Stimulated activated CD8-positive, alpha-beta memory T cell treated with anti-CD3 and anti-CD28 coated beads, Interleukin-7, amount 100 ng/mL, for 24 hours (primary cell): ENCODE measurements around the gene RTRAF.

Experiments
- DNase-seq: peaks from one replicate; pipeline ENCODE4 v3.0.0-alpha.2; 2020; ENCODE audit warnings: low read depth

The RTRAF gene

DNA sequence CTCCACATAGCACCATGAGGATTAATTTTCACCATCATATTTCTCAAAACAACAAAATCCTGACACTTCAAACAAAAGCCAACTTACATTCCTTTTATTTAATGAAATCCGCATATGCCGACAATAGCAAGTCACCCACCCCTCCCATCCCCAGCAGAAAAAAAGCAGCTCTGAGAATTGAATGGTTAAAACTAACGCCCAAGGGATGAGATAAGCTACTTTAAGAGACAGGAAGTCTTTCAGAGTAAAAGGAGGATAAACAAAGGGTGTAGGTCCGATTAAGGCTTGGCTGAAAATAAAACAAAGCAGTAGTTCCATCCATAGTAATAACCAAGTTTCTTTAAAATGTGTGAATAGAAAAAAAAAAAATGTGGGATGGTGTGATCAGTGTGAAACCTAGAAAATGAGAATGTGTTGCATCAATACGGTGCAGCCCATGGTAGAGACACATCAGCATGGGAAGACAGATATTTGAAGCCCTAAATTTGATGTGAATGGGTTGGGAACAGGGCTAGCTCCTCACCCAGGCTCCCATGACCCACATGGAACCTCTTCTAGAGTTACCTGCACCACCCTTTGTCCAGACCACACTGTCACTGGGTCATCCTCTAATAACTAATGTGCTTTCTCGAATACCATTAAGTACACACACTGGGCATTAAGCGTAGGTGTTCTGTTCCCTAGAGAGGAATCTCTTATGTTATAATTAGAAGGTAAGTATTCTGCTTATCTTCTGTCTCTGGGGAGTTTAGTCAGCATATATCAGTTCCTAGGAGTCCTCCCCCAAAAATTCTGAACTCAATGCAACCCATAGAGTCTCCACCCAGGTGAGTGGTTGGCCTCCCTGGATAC, 31.7 kb downstream of the RTRAF start:
- DNase-seq, result no peak

DNA sequence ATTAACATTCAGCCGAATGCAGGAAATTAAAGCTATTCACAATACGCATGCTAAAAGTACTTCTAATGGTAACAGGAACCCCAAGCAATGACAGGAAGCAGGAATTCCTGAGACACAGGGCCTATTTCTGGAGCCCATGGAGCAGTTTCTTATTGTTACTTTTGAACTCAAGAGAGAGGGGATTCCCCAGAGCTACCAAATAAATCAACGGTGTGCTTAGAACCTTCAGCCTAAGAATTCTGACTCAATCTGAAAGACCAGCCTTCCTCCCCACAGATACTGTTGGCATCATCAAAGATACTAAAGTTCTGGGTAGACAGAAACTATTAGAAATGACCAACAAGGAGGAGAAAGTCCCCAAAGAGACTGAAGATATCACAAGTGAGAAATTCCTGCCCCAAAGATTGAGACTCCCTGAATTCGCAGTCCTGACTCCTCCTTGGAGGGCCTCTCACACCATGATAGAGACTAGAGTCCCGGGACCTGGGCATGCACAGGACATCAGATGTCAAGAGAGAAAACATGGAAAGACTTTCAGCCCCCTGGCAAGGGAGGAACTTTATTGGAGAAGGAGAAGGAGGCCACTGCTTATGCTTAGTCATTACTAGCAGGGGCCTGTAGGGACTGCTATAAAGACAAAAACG, 32.7 kb downstream of the RTRAF start:
- DNase-seq, result no peak

DNA sequence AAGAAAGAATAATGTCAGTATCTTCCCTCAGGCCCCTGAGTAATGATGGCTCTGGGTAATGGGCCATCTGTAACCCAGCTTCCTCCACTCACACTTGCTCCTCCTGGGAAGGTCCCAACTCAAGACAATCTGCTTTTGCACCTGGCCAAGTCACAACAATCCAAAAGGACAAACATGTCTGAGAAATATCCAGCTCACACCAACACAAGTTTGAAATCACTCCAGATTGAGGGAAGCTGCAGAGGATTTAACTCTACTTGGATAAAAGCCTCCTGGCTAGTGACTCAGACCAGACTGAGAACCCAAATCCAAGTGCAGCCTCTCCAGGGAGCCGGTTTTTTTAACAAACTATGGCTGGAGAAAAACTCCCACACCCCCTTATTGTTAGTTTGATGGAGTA, 34.2 kb downstream of the RTRAF start:
- no peak for DNase-seq

DNA sequence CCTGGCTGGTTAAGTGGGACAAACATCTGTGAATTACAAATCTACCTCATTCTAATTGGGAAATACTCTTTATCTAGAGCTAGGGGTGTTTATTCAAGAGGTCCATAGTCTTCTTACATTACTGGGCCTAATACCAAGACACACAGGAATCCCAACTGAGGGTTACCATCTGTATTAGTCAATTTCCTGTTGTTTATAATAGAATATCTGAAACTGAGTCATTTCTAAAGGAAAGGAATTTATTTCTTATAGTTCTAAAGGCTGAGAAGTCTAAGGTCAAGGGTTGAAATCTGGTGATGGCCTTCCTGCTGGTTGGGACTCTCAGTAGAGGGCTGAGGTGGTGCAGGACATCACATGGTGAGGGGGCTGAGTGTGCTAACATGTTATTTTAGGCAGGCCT, 36.0 kb downstream of the RTRAF start:
- DNase-seq, result no peak

DNA sequence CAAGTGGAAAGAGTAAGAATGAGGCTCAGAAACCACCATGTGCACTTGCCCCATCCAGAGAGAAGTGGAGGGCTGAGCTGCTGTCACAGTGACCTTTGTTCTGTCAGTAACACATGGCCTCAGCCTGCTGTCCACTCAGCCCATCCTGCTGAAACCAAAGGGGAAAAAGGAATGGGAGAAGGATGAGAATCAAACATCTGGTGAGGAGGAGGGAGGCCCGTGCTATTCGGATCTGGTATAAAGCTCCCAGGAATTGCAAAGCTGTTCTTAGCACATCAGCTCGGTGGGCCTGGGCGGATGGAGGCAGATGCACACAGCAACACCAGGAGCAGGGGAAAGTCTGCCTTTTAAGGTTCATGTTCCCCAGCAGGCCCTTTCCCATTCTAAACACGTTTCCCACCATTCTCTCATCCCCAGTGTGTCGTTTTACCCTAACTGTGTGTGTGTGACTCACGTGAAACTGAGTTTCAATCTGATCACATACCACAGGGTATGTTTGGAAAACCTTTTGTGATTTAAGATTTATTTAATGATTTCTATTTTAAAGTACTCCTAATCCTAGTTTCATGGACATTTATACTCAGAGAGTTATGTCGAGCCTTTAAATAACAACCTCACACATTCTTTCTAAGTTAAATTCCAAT, 36.8 kb downstream of the RTRAF start:
- no peak for DNase-seq

DNA sequence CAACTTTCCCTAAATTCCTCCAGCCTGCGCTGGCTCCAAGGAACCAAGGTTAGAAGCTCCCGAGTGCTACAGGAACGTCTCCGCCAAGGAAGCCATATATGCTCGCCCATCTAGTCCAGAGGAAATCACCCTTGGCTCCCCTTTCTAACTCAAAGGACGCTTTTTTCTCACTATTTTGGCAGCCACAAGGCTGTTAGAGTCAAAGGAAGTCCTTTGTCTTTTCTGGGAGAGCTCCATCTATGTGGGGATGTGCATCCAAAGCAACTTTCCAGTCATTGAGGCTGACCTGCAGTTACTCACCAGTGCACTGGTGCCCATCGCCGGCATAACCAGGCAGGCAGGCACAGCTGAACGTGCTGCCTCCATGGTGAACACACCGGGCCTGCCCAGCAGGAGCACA, 37.6 kb downstream of the RTRAF start:
- no peak for DNase-seq

DNA sequence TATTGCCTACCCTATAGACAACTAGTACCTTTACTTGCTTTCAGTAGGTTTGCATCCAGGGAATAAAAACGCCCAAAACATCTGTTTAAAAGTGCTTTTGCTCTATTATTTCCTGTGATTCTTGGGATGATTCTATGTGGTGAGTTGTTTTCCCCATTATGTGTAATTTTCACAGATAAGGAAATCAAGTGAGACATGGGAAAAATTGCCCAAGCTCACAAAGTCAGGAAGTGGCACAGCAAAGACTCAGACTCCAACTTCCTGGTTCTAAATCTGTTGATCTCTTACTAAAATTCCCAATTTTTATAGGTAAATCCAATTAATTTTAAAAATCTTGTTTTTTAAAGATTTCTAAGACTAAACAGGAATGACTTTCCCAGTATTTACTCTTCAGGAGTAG, 40.5 kb downstream of the RTRAF start:
- no peak for DNase-seq

DNA sequence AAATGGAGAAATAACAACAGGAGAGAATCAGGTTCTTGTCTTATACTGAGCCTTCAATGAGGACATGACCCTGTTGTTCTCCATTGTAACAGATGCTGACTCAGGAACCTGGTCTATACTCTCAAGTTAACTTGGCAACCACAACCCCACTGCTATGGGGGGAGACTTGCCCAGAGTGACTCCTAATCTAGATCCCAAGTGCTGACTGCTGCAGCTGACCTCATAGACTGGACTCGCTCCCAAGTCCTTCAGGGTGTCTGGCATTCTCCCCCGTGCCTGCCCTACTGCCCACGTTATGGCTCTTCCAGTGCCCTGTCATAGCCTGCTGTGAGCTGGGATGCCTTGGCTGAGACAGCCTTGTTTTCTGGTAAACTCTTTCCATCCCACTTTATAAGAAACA, 42.4 kb downstream of the RTRAF start:
- DNase-seq, result no peak

DNA sequence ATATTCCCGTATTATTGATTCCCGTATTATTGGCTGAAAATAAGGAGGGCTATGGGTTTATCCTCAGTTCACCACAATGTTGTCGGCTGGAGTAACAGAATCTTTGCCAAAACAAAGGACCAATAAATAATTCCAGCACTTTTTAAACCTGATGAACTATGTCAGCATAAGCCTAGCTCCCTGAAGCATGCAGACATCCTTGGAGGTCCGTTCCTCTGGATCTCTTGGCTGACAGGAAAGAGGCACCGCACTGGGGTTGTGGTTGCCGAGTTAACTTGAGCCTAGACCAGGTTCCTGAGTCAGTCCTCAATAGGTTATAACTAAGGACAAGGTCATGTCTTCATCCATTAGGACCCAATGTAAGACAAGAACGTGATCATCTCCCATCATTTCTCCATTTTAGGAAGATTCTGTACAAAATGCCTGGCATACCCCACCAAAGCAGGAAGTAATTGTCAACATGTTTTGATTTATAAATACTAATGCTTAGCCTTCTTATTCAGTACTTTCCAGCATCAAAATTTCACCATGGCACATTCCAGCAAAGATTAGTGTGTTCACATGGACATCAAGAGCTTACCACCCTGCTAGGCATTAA, 43.0 kb downstream of the RTRAF start:
- no peak for DNase-seq

DNA sequence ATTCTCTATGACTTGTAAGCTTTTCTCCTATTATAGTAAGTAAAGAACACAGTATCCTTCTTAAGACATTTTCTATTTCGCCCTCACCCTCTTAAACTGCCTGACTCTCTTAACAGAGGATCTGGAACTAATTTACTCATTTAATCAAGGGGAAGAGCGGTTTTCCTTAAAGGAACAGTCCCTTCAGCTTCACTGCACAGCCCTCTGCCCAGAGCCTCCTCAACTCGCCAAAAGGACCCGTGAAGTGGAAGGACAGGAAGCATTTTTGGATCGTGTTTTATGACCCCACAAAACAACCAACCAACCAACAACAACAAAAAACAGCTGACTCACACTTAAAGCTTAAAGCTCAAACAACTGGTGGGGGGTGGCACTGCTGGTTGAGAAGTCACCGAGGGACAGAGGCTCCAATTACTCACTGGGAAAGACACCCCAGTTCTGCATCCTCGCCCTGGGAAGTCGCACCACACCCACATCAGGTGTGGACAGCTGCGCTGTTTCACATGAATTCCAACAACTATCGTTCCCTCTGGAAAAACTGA, 43.8 kb downstream of the RTRAF start:
- no peak for DNase-seq

DNA sequence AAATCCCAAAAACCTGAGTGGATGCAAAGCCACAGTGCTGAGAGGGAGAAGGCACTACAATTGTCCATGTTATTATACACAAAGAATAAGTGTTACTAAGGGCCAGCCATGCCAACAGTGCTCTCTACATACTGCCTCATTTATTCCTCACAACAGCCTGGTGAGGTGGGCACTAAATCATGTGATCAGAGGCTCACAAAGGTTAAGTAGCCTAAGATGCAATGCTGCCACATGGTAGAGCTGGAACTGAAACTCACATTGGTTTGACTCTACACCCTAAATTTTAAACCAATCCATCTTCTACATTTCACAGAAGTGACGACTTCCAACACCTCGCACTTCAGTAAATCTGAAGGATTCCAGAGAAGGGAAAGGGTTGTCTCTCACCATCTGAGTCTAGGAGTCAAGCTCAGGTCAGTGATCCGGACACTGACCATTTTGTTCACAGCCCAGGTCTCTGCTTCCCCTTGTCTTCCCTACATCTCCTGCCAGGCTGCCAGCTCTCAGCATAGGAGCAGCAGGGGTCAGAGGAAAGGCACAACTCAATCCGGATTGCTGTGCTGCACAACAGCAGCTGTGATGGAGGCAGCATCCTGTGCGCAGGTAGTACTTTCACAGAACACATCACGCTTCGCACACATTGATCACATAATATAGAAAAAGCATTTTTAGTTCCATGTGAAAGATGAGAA, 49.9 kb downstream of the RTRAF start:
- DNase-seq, result no peak

DNA sequence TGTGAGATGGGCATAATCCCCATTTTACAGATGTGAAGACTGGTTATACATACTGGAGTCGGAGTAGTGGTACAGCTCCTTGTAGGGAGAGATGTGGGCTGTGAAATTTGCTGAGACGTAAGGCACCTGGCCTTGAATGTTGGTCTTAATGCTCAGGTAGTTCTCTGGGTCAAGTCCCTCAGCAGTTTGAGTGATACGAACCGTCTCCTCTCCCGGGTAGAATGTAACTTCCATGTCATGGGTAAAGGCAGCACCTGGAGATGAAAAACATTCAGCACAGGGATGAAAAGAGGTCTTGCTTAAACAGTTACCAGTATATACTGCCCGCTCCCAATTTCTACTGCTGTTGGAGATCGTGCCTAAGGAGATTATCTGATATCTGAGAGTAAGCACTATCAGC, 51.3 kb downstream of the RTRAF start:
- DNase-seq, result no peak

DNA sequence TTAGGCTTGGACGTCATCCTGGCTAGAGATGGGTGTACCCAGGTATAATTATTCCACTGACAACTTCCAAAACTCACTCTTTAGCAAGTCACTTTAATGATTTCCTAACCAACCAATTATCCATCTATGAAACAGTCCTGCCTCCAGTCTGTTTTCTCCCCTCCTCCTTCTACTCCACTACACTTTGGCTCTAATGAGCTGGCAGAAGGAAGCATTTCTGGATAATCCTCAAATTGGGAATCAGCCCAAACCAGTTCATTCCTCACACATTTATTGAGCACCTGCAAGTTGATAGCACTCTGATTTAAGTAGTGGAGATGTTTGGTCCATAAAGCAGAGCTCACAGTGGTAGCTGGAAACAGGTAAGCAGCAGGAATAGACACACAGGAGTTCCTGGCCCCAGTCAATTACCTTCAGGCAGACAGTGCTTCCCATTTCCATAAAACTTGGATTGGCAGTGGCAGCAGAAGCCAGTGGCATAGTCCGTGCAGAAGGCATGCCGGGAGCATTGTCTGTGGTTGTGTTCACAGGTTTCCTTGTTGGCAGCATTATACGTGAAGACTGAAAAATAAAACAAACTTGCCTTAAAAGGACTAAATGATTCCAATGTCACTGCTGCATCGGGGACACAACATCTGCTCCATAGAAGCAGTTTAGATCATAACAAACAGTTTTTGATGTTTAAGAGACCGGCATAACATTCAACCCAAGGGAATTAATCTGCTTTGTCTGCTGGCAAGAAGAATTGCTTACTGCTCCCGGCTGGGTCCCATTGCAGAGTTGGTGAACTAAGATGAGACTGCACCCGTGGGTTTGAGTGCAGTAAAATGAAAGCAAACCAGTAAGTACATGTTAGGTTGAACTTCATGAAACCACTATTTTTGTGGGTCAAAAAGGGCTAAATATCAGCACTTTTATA, 53.3 kb downstream of the RTRAF start:
- DNase-seq, result no peak

DNA sequence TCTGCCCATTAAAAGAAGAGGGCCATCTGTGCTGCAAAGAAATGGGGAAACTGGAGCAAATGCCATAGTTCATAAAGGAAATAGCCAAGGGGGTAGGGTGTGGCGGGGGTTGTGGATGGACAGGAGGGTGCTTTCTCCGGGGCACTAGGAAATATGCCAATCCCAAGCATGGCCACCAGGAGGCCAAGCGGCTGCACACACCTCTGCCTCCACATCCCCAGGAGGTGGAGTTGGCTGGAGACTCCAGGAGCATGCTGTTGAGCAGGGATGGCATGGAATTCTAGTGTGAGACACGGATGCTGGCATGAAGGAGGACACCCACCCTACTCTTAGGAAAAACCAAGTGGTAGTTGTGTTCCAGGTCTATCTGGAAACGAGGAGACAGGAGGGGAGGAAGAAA, 54.3 kb downstream of the RTRAF start:
- DNase-seq, result peak; percentile 27

DNA sequence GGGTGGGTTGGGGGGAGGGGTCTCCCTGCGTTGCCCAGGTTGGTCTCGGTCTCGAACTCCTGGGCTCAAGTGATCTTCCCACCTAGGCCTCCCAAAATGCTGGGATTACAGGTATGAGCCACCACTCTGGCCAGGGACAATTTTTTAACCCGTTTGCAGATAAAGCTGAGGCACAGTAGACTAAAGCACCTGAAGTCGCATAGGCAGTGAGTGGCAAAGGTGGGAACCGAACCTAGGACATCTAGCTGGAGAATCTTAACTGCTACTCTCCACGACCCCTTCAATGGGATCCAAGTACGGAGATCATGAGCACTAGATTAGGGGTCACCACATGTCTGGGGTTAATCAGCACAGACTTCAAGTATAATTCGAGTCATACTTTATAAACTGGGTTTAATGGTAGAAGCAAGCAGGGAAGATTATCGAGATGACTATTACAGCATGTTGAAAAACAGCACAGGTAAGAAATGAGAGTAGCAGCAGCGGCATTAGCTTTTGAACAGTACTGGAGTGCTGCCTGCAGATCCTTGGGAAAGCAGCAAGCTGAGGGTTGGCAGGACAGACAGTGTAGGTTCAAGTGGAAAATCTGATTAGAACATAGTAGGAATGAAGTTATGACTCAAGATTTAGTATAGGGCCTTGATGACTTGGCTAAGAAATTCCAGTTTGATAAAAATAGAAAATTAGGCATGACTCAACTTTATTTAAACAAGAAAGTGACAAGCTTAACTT, 55.6 kb downstream of the RTRAF start:
- DNase-seq, result no peak

DNA sequence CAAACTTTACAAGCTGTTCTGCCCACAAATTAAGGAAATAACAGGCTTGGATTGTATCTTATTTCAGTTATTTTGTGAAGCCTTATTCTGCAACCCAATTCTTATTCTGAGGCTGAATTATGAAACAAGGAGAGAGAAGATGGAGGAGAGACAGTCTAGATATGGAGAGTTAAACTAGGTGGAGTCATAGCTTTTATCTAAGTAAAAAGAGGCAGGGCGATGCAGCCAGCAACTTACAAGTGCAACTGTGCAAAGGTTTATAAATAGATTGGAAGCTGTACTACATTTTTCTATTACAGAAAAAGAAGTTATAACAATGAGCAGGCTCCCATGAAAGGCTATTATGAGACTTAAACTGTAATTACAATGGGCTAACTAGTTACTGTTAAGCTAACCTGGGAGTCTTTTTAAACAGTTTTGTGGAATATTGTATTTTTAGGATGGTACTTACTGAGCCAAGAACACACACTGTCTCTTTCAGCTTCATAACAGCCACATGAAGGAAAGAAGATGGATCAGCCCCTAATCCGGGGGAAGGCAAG, 57.1 kb downstream of the RTRAF start:
- no peak for DNase-seq

DNA sequence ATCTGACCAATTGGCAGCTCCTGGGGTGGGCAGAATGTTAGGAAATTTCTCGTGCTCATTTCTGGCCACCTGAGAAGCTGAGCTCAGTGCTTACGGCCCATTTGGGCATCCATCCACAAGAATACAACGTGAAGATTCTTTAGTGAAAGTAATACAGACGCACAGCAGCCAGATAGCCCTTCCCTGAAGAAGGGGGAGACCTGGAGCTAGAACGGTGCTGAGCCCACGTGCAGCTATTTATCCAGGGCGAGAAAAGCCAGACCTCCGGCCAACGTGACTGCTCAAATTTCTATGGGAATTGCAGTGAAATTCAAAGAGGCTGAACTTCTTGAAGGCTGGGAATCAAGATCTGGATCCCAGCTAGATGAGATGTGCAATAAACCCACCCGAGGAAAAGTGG, 58.8 kb downstream of the RTRAF start:
- DNase-seq, result no peak

DNA sequence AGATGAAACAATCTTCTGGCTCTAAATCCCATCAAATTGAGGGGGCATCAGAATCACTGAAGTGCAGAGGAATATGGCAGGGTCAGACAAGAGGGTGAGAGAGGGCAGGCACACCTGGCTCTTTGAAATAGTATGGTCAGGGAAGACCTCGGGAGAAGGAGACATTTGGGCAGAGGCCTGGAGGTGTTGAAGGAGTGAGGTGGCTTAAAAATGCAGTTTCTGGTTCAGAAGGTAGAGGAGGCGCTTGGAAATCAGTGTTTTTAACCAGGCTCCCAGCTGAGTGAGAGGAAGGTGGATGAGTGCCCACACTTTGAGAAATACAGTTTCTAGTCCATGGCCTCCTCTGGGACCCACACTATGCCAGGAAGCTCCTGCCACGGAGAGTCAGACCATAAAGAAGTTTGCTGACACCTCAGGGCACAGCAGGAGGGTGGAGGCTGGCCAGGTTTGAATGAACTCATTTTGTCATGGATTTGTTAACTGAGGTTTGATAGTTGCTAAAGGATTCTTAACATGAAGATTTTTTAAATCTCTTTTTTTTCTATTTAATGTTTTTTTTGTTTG, 59.4 kb downstream of the RTRAF start:
- no peak for DNase-seq

DNA sequence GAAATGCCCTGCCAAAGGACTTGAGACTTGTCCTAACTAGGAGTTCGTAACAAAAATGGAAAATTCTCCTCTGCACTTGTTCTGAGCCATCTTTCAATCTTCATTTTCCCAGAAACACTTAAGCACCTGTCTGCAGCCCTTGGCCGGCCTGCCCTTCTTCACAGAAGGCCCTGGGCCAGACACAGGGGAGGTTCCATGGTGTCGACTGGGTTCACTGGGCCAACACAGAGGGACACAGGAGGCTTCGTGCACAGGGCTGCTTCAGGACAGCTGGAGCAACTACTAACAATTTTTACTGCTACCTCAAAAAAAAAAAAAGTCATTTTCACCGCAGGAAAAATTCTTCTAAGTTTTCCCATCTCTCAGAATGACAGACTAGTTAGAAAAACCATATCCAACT, 59.9 kb downstream of the RTRAF start:
- DNase-seq, result no peak
